WTC11 (cell line): ENCODE results near the gene FXYD3. TPM values are rescaled to one million over a fixed set of nuclear protein-coding genes. Genes with fewer than 3 reads are reported as not detected.

Experiments
- ATAC-seq: fragments of 200-7000 bp; cut with Tn5 transposase; 2 replicates; pipeline ENCODE4 v1.10.0; 2021; ENCODE audit warnings: mild to moderate bottlenecking, moderate library complexity
- CTCF ChIA-PET: fragments of 300-600 bp; sonication (Branson Sonifier 250); formaldehyde crosslinking; loops from one replicate; lab custom pipeline; 2021; ENCODE audit warnings: antibody characterized with exemption; lab: Charles Lee
- POLR2A ChIA-PET: fragments of 350-600 bp; sonication (Branson Sonifier 250); formaldehyde crosslinking; loops from one replicate; lab custom pipeline; 2021; ENCODE audit warnings: antibody characterized with exemption; lab: Charles Lee
- DNase-seq: peaks from one replicate; pipeline ENCODE4 v3.0.0; 2021; ENCODE audit warnings: low spot score
- H3K27ac Mint-ChIP-seq: 2 replicates; pipeline ENCODE4 v1.8.0; 2021; ENCODE audit warnings: mixed read lengths
- H3K27me3 Mint-ChIP-seq: 2 replicates; pipeline ENCODE4 v1.8.0; 2021; ENCODE audit warnings: low read depth, mild to moderate bottlenecking, moderate library complexity, mixed read lengths
- H3K36me3 Mint-ChIP-seq: 2 replicates; pipeline ENCODE4 v1.8.0; 2021; ENCODE audit warnings: mixed read lengths
- H3K4me1 Mint-ChIP-seq: 2 replicates; pipeline ENCODE4 v1.8.0; 2022; ENCODE audit warnings: mixed read lengths
- H3K4me3 Mint-ChIP-seq: 2 replicates; pipeline ENCODE4 v1.8.0; 2021; ENCODE audit warnings: mild to moderate bottlenecking, moderate library complexity, mixed read lengths
- H3K9me3 Mint-ChIP-seq: 2 replicates; pipeline ENCODE4 v1.8.0; 2021; ENCODE audit warnings: mixed read lengths
- ARID4B ChIP-seq: sonication (generic); formaldehyde crosslinking; IDR thresholded peaks from 2 replicates; pipeline ENCODE4 v1.8.0; 2023; ENCODE audit warnings: missing genetic modification reagents, mild to moderate bottlenecking, borderline replicate concordance
- CREM ChIP-seq: sonication (generic); formaldehyde crosslinking; IDR thresholded peaks from 2 replicates; pipeline ENCODE4 v1.8.1; 2022; ENCODE audit warnings: mild to moderate bottlenecking, missing genetic modification reagents, moderate library complexity
- CTCF ChIP-seq: fragments of 200-600 bp; IDR thresholded peaks from 2 replicates; pipeline ENCODE4 v1.8.0; 2022; ENCODE audit warnings: antibody characterized with exemption
- EMX1 ChIP-seq: fragments of 250-450 bp; sonication (Bioruptor Pico); IDR thresholded peaks from 2 replicates; pipeline ENCODE4 v1.8.0; 2021; ENCODE audit warnings: mild to moderate bottlenecking
- ETV6 ChIP-seq: sonication (generic); formaldehyde crosslinking; IDR thresholded peaks from 2 replicates; pipeline ENCODE4 v1.8.1; 2022; ENCODE audit warnings: mild to moderate bottlenecking, missing genetic modification reagents
- GABPB1 ChIP-seq: sonication (generic); formaldehyde crosslinking; IDR thresholded peaks from 2 replicates; pipeline ENCODE4 v1.8.1; 2023; ENCODE audit warnings: mild to moderate bottlenecking, missing genetic modification reagents
- GTF2I ChIP-seq: fragments of 250-450 bp; sonication (Bioruptor Pico); conservative IDR thresholded peaks from 2 replicates; pipeline ENCODE4 v1.4.0; 2021; ENCODE audit warnings: mild to moderate bottlenecking
- JAZF1 ChIP-seq: fragments of 250-450 bp; sonication (Bioruptor Pico); IDR thresholded peaks from 2 replicates; pipeline ENCODE4 v1.9.0; 2021; ENCODE audit warnings: moderate library complexity, mild to moderate bottlenecking, inconsistent platforms
- MAX ChIP-seq: sonication (generic); formaldehyde crosslinking; IDR thresholded peaks from 2 replicates; pipeline ENCODE4 v1.8.0; 2022; ENCODE audit warnings: mild to moderate bottlenecking, missing genetic modification reagents
- MLX ChIP-seq: sonication (generic); formaldehyde crosslinking; IDR thresholded peaks from 2 replicates; pipeline ENCODE4 v1.8.1; 2023; ENCODE audit warnings: mild to moderate bottlenecking, missing genetic modification reagents, moderate library complexity
- NFYB ChIP-seq: sonication (generic); formaldehyde crosslinking; conservative IDR thresholded peaks from 2 replicates; pipeline ENCODE4 v1.8.0; 2022; ENCODE audit warnings: low read depth, missing genetic modification reagents
- SP1 ChIP-seq: sonication (generic); formaldehyde crosslinking; conservative IDR thresholded peaks from 2 replicates; pipeline ENCODE4 v1.8.1; 2022; ENCODE audit warnings: missing genetic modification reagents
- TEAD1 ChIP-seq: sonication (generic); formaldehyde crosslinking; IDR thresholded peaks from 2 replicates; pipeline ENCODE4 v1.8.0; 2022; ENCODE audit warnings: mild to moderate bottlenecking, missing genetic modification reagents
- USF1 ChIP-seq: sonication (generic); formaldehyde crosslinking; IDR thresholded peaks from 2 replicates; pipeline ENCODE4 v1.8.0; 2022; ENCODE audit warnings: mild to moderate bottlenecking, missing genetic modification reagents
- USF2 ChIP-seq: sonication (generic); formaldehyde crosslinking; IDR thresholded peaks from 2 replicates; pipeline ENCODE4 v1.8.1; 2023; ENCODE audit warnings: mild to moderate bottlenecking, missing genetic modification reagents, moderate library complexity
- ZNF219 ChIP-seq: sonication (generic); formaldehyde crosslinking; IDR thresholded peaks from 2 replicates; pipeline ENCODE4 v1.8.0; 2023; ENCODE audit warnings: missing genetic modification reagents, mild to moderate bottlenecking, borderline replicate concordance
- ZNF423 ChIP-seq: fragments of 250-450 bp; sonication (Bioruptor Pico); IDR thresholded peaks from 2 replicates; pipeline ENCODE4 v2.1.2; 2022; ENCODE audit warnings: mild to moderate bottlenecking, moderate library complexity
- total RNA-seq: library from RNA; stranded (reverse); gene quantifications from 3 replicates; pipeline ENCODE4 v1.2.3, GENCODE V29; 2021

Gene FXYD3
- total RNA-seq, 1 experiment from 2014 or later = 1.8 TPM

GRCh38 chr19:35066691-35067563, 48.7 kb upstream of the FXYD3 start:
- Mint-ChIP-seq H3K27ac (peak overlapping the region; percentile 100), H3K4me3 (peak overlapping the region; percentile 29), H3K36me3 (peaks cover 3% of the 10 kb centered on the region), H3K27me3 (peaks cover 32% of the 10 kb centered on the region), H3K4me1 (peaks cover 26% of the 10 kb centered on the region), H3K9me3 (peaks cover 8% of the 10 kb centered on the region)
- POLR2A ChIA-PET = interaction anchor here (0.6 to 1.2 kb wide), 8 partner anchors 12 to 87 kb away, joined by 3 to 8 read pairs (median 3); no protein-coding TSS in a partner anchor
- CTCF ChIA-PET = interaction anchor here (0.5 to 3.3 kb wide), 67 partner anchors 9 to 1459 kb away, joined by 3 to 118 read pairs (median 5); partner anchors contain the start of genes FAM187B, FFAR2, FXYD3 and FXYD5
- TF ChIP-seq GTF2I (peak; percentile 90), TEAD1 (0 out of 2 replicates have a peak, but pooled peaks have one; percentile 29), NFYB (CRISPR knock-in tag) (peak; percentile 54; the same call in 1 of the 2 replicates), ETV6 (peak; percentile 79), MLX (CRISPR knock-in tag) (no peak), SP1 (CRISPR knock-in tag) (peak; percentile 46; the same call in 1 of the 2 replicates), EMX1 (no peak), CTCF (peak; percentile 92), ARID4B (CRISPR knock-in tag) (peak; percentile 47; the same call in 1 of the 2 replicates), ZNF219 (CRISPR knock-in tag) (no peak), ZNF423 (CRISPR knock-in tag) (0 out of 2 replicates have a peak, but pooled peaks have one; percentile 26), JAZF1 (CRISPR knock-in tag) (no peak), MAX (CRISPR knock-in tag) (peak; percentile 64; the same call in 1 of the 2 replicates), CREM (0 out of 2 replicates have a peak, but pooled peaks have one; percentile 65), USF1 (CRISPR knock-in tag) (peak; percentile 83), GABPB1 (CRISPR knock-in tag) (peak; percentile 41; the same call in 1 of the 2 replicates), USF2 (CRISPR knock-in tag) (peak; percentile 88)
- peak; percentile 80 for ATAC-seq
- peak; percentile 99 for DNase-seq
